Measurements from ENCODE around the gene CD2BP2.
A peak's percentile ranks its signal among the peaks of the same experiment; 100 is the strongest.

Gene CD2BP2

GRCh38 chr16:30380072-30380802, 25.1 kb upstream of the CD2BP2 start:
- in situ Hi-C loops (cut with MboI; ENCODE audit: low pct_unique_long_range_greater_than_20kb, low sequenced_read_pairs): no loop called here
- no peak for DNase-seq

GRCh38 chr16:30379158-30379783, 24.2 kb upstream of the CD2BP2 start:
- in situ Hi-C loops (cut with MboI; ENCODE audit: low pct_unique_long_range_greater_than_20kb, low sequenced_read_pairs): no loop called here
- no peak for DNase-seq

GRCh38 chr16:30378236-30379157, 23.4 kb upstream of the CD2BP2 start:
- peak; percentile 98 for DNase-seq
- in situ Hi-C loops (cut with MboI; ENCODE audit: low pct_unique_long_range_greater_than_20kb, low sequenced_read_pairs): no loop called here

- in situ Hi-C loops (cut with MboI; ENCODE audit: low pct_unique_long_range_greater_than_20kb, low sequenced_read_pairs): no loop called here
- DNase-seq: peak; percentile 91
Observed at GRCh38 chr16:30377812-30378235, 22.7 kb upstream of the CD2BP2 start.

GRCh38 chr16:30377050-30377811, 22.1 kb upstream of the CD2BP2 start:
- in situ Hi-C loops (cut with MboI; ENCODE audit: low pct_unique_long_range_greater_than_20kb, low sequenced_read_pairs): no loop called here
- DNase-seq: peak; percentile 74

- in situ Hi-C loops (cut with MboI; ENCODE audit: low pct_unique_long_range_greater_than_20kb, low sequenced_read_pairs): no loop called here
Observed at GRCh38 chr16:30376461-30376902, 21.4 kb upstream of the CD2BP2 start.

GRCh38 chr16:30375864-30376263, 20.8 kb upstream of the CD2BP2 start:
- no peak for DNase-seq

More at GRCh38 chr16:30376461-30376902, 21.4 kb upstream of the CD2BP2 start:
- no peak for DNase-seq

GRCh38 chr16:30374538-30374937, 19.4 kb upstream of the CD2BP2 start, which contains the start of gene MYL11:
Gene MYL11 (plus strand): TSS chr16:30374802. CDS start chr16:30374858, 56 bp downstream.
- in situ Hi-C loops (cut with MboI; ENCODE audit: low pct_unique_long_range_greater_than_20kb, low sequenced_read_pairs): no loop called here

More at GRCh38 chr16:30375864-30376263, 20.8 kb upstream of the CD2BP2 start:
- in situ Hi-C loops (cut with MboI; ENCODE audit: low pct_unique_long_range_greater_than_20kb, low sequenced_read_pairs): no loop called here

GRCh38 chr16:30372725-30373124, 17.6 kb upstream of the CD2BP2 start:
- in situ Hi-C loops (cut with MboI; ENCODE audit: low pct_unique_long_range_greater_than_20kb, low sequenced_read_pairs): no loop called here
- no peak for DNase-seq

More at GRCh38 chr16:30374538-30374937, 19.4 kb upstream of the CD2BP2 start, which contains the start of gene MYL11:
- no peak for DNase-seq

GRCh38 chr16:30372038-30372712, 17.1 kb upstream of the CD2BP2 start:
- in situ Hi-C loops (cut with MboI; ENCODE audit: low pct_unique_long_range_greater_than_20kb, low sequenced_read_pairs): no loop called here
- no peak for DNase-seq

- in situ Hi-C loops (cut with MboI; ENCODE audit: low pct_unique_long_range_greater_than_20kb, low sequenced_read_pairs): no loop called here
- no peak for DNase-seq
Observed at GRCh38 chr16:30371248-30371816, 16.2 kb upstream of the CD2BP2 start.

GRCh38 chr16:30370456-30371247, 15.5 kb upstream of the CD2BP2 start, which contains the start of gene TBC1D10B:
Gene TBC1D10B (minus strand): TSS chr16:30370494. CDS start chr16:30370183, 311 bp downstream.
- DNase-seq: peak; percentile 100
- in situ Hi-C loops (cut with MboI; ENCODE audit: low pct_unique_long_range_greater_than_20kb, low sequenced_read_pairs): no loop called here

GRCh38 chr16:30369938-30370455, 14.9 kb upstream of the CD2BP2 start:
- DNase-seq: no peak
- in situ Hi-C loops (cut with MboI; ENCODE audit: low pct_unique_long_range_greater_than_20kb, low sequenced_read_pairs): no loop called here

GRCh38 chr16:30369091-30369937, 14.2 kb upstream of the CD2BP2 start:
- in situ Hi-C loops (cut with MboI; ENCODE audit: low pct_unique_long_range_greater_than_20kb, low sequenced_read_pairs): no loop called here
- DNase-seq: no peak

GRCh38 chr16:30368792-30369090, 13.6 kb upstream of the CD2BP2 start:
- no peak for DNase-seq
- in situ Hi-C loops (cut with MboI; ENCODE audit: low pct_unique_long_range_greater_than_20kb, low sequenced_read_pairs): no loop called here

- peak; percentile 68 for DNase-seq
- in situ Hi-C loops (cut with MboI; ENCODE audit: low pct_unique_long_range_greater_than_20kb, low sequenced_read_pairs): no loop called here
Observed at GRCh38 chr16:30368122-30368791, 13.1 kb upstream of the CD2BP2 start.

All from KBM-7 (cell line).